Neural cell (in vitro differentiated cells): ENCODE results near the gene P4HA2. TPM values are rescaled to one million over a fixed set of nuclear protein-coding genes. Genes with fewer than 3 reads are reported as not detected.

Experiments
- H2AFZ ChIP-seq: fragments of 200-600, 300-800 bp; sonication (generic), shearing (Covaris generic); 2 replicates; pipeline ENCODE4 v1.6.0; 2014; ENCODE audit warnings: low read depth, mild to moderate bottlenecking, antibody characterized with exemption, low read length, moderate library complexity
- H3F3A ChIP-seq: fragments of 200-600 bp; shearing (Covaris generic); 2 replicates; pipeline ENCODE4 v1.6.1; 2016; ENCODE audit warnings: mild to moderate bottlenecking, moderate library complexity, mixed read lengths, antibody characterized with exemption, low read length; ENCODE audit not compliant: insufficient read depth, poor library complexity, severe bottlenecking
- H3K27ac ChIP-seq: fragments of 200-600, 300-800 bp; sonication (generic), shearing (Covaris generic); 2 replicates; pipeline ENCODE4 v1.5.1; 2014; ENCODE audit warnings: mild to moderate bottlenecking, low read length, moderate library complexity
- H3K27me3 ChIP-seq: fragments of 300-800, 200-600 bp; sonication (generic), shearing (Covaris generic); 2 replicates; pipeline ENCODE4 v1.6.0; 2014; ENCODE audit warnings: mild to moderate bottlenecking, low read depth, low read length, moderate library complexity; ENCODE audit not compliant: insufficient read depth
- H3K36me3 ChIP-seq: fragments of 300-800, 200-600 bp; sonication (generic), shearing (Covaris generic); 2 replicates; pipeline ENCODE4 v1.5.1; 2014; ENCODE audit warnings: mild to moderate bottlenecking, antibody characterized with exemption, low read length, moderate library complexity; ENCODE audit not compliant: insufficient read depth
- H3K4me2 ChIP-seq: fragments of 300-800, 200-600 bp; sonication (generic), shearing (Covaris generic); 2 replicates; pipeline ENCODE4 v1.6.0; 2014; ENCODE audit warnings: mild to moderate bottlenecking, low read length
- H3K4me3 ChIP-seq: fragments of 300-800, 200-600 bp; sonication (generic), shearing (Covaris generic); 2 replicates; pipeline ENCODE4 v1.5.1; 2014; ENCODE audit warnings: mild to moderate bottlenecking, low read length, moderate library complexity
- H3K79me2 ChIP-seq: fragments of 200-600 bp; shearing (Covaris generic); replicated peaks from 2 replicates; pipeline ENCODE4 v1.6.0; 2014; ENCODE audit warnings: mild to moderate bottlenecking, low read length, moderate library complexity; ENCODE audit not compliant: insufficient read depth
- H3K9ac ChIP-seq: fragments of 300-800, 200-600 bp; sonication (generic), shearing (Covaris generic); 2 replicates; pipeline ENCODE4 v1.6.1; 2016; ENCODE audit warnings: mild to moderate bottlenecking, low read length, mixed read lengths
- H3K9me2 ChIP-seq: fragments of 200-600 bp; shearing (Covaris generic); 2 replicates; pipeline ENCODE4 v1.6.1; 2016; ENCODE audit warnings: mild to moderate bottlenecking, low read length, mixed read lengths; ENCODE audit not compliant: insufficient read depth
- H3K9me3 ChIP-seq: fragments of 200-600, 300-800 bp; sonication (generic), shearing (Covaris generic); 2 replicates; pipeline ENCODE4 v1.6.1; 2016; ENCODE audit warnings: mild to moderate bottlenecking, mixed run types, low read length, moderate library complexity, mixed read lengths
- H4K20me1 ChIP-seq: fragments of 200-600 bp; shearing (Covaris generic); 2 replicates; pipeline ENCODE4 v1.6.1; 2016; ENCODE audit warnings: mild to moderate bottlenecking, mixed run types; ENCODE audit not compliant: insufficient read depth
- EP300 ChIP-seq: fragments of 450-650 bp; conservative IDR thresholded peaks from 2 replicates; pipeline ENCODE4 v1.6.1; 2014; ENCODE audit warnings: antibody characterized with exemption, mild to moderate bottlenecking, moderate library complexity; ENCODE audit not compliant: poor library complexity, severe bottlenecking
- EZH2 ChIP-seq: fragments of 200-600, 300-800 bp; shearing (Covaris generic), sonication (generic); IDR thresholded peaks from 2 replicates; pipeline ENCODE4 v1.6.1; 2014; ENCODE audit warnings: antibody characterized with exemption, low read length, borderline replicate concordance, mild to moderate bottlenecking; ENCODE audit not compliant: insufficient read depth, poor library complexity, severe bottlenecking
- MXI1 ChIP-seq: fragments of 450-650 bp; conservative IDR thresholded peaks from 2 replicates; pipeline ENCODE4 v1.6.1; 2014; ENCODE audit warnings: antibody characterized with exemption, mild to moderate bottlenecking; ENCODE audit not compliant: poor library complexity, severe bottlenecking
- POLR2AphosphoS5 ChIP-seq: IDR thresholded peaks from 2 replicates; pipeline ENCODE4 v1.6.1; 2012
- RAD21 ChIP-seq: fragments of 450-650 bp; conservative IDR thresholded peaks from 2 replicates; pipeline ENCODE4 v1.6.1; 2014; ENCODE audit warnings: antibody characterized with exemption, mild to moderate bottlenecking, moderate library complexity
- SMC3 ChIP-seq: fragments of 450-650 bp; conservative IDR thresholded peaks from 2 replicates; pipeline ENCODE4 v1.6.1; 2014; ENCODE audit warnings: antibody characterized with exemption, mild to moderate bottlenecking, moderate library complexity; ENCODE audit not compliant: poor library complexity
- TAF1 ChIP-seq: IDR thresholded peaks from 2 replicates; pipeline ENCODE4 v1.6.1; 2012; ENCODE audit warnings: low read depth
- polyA plus RNA-seq: library from polyadenylated mRNA; depleted of rRNA; stranded (reverse); fragments of >200 nt; gene quantifications from 2 replicates; pipeline ENCODE4 v1.2.3, GENCODE V29; 2014
- TF ChIP-seq, protein P1 (sequence below): IDR thresholded peaks from 2 replicates; pipeline ENCODE4 v1.6.1; 2012; ENCODE audit warnings: borderline replicate concordance
- TF ChIP-seq, protein P2 (sequence below): fragments of 450-650 bp; IDR thresholded peaks from 2 replicates; pipeline ENCODE4 v1.5.1; 2014; ENCODE audit warnings: antibody characterized with exemption, mild to moderate bottlenecking, moderate library complexity; ENCODE audit not compliant: poor library complexity, severe bottlenecking

The P4HA2 gene
- polyA plus RNA-seq, 1 donor from 2014 or later, result 1.4 TPM

GRCh38 chr5:132234684-132235062, 7.0 kb upstream of the P4HA2 start:
- Histone ChIP-seq H3K27me3 (no peaks in the 10 kb centered on the region), H2AFZ (no peak overlapping the region), H3K9me3 (no peaks in the 10 kb centered on the region), H3K9ac (no peak overlapping the region), H3F3A (no peaks in the 10 kb centered on the region), H4K20me1 (no peaks in the 10 kb centered on the region), H3K4me3 (no peak overlapping the region), H3K79me2 (no peaks in the 10 kb centered on the region), H3K27ac (no peak overlapping the region), H3K4me2 (no peak overlapping the region), H3K36me3 (no peaks in the 10 kb centered on the region), H3K9me2 (no peaks in the 10 kb centered on the region)
- TF ChIP-seq TAF1, result no peak
- TF ChIP-seq SMC3, result no peak

- Histone ChIP-seq H3K79me2 (no peaks in the 10 kb centered on the region), H3K27me3 (no peaks in the 10 kb centered on the region), H3K27ac (no peak overlapping the region), H4K20me1 (no peaks in the 10 kb centered on the region), H3K36me3 (no peaks in the 10 kb centered on the region), H3K9ac (no peak overlapping the region), H3K9me2 (no peaks in the 10 kb centered on the region), H3K9me3 (no peaks in the 10 kb centered on the region), H2AFZ (no peak overlapping the region), H3K4me2 (no peak overlapping the region), H3K4me3 (no peak overlapping the region), H3F3A (no peaks in the 10 kb centered on the region)
- TF ChIP-seq POLR2AphosphoS5 (no peak), SMC3 (no peak), EZH2 (no peak), EP300 (no peak), MXI1 (no peak), RAD21 (no peak), TAF1 (no peak)
- TF ChIP-seq, protein P1, sequence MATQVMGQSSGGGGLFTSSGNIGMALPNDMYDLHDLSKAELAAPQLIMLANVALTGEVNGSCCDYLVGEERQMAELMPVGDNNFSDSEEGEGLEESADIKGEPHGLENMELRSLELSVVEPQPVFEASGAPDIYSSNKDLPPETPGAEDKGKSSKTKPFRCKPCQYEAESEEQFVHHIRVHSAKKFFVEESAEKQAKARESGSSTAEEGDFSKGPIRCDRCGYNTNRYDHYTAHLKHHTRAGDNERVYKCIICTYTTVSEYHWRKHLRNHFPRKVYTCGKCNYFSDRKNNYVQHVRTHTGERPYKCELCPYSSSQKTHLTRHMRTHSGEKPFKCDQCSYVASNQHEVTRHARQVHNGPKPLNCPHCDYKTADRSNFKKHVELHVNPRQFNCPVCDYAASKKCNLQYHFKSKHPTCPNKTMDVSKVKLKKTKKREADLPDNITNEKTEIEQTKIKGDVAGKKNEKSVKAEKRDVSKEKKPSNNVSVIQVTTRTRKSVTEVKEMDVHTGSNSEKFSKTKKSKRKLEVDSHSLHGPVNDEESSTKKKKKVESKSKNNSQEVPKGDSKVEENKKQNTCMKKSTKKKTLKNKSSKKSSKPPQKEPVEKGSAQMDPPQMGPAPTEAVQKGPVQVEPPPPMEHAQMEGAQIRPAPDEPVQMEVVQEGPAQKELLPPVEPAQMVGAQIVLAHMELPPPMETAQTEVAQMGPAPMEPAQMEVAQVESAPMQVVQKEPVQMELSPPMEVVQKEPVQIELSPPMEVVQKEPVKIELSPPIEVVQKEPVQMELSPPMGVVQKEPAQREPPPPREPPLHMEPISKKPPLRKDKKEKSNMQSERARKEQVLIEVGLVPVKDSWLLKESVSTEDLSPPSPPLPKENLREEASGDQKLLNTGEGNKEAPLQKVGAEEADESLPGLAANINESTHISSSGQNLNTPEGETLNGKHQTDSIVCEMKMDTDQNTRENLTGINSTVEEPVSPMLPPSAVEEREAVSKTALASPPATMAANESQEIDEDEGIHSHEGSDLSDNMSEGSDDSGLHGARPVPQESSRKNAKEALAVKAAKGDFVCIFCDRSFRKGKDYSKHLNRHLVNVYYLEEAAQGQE, result no peak
- TF ChIP-seq, protein P2, sequence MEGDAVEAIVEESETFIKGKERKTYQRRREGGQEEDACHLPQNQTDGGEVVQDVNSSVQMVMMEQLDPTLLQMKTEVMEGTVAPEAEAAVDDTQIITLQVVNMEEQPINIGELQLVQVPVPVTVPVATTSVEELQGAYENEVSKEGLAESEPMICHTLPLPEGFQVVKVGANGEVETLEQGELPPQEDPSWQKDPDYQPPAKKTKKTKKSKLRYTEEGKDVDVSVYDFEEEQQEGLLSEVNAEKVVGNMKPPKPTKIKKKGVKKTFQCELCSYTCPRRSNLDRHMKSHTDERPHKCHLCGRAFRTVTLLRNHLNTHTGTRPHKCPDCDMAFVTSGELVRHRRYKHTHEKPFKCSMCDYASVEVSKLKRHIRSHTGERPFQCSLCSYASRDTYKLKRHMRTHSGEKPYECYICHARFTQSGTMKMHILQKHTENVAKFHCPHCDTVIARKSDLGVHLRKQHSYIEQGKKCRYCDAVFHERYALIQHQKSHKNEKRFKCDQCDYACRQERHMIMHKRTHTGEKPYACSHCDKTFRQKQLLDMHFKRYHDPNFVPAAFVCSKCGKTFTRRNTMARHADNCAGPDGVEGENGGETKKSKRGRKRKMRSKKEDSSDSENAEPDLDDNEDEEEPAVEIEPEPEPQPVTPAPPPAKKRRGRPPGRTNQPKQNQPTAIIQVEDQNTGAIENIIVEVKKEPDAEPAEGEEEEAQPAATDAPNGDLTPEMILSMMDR, result no peak
Observed at GRCh38 chr5:132233811-132234683, 6.4 kb upstream of the P4HA2 start.
